OCI-LY3 (cell line): ENCODE data around the gene DOCK9.

ENCODE experiments used
- CTCF ChIP-seq: fragments of 200-600, 300-600 bp; sonication (generic); IDR thresholded peaks from 2 replicates; pipeline ENCODE4 v1.5.1; 2014; ENCODE audit warnings: antibody characterized with exemption, low read length, low read depth
- EZH2phosphoT487 ChIP-seq: fragments of 200-600 bp; shearing (Covaris generic); IDR thresholded peaks from 2 replicates; pipeline ENCODE4 v1.6.1; 2018; ENCODE audit warnings: antibody characterized with exemption, mixed run types, low read depth

- no peak for TF ChIP-seq CTCF
- TF ChIP-seq EZH2phosphoT487: no peak
Observed at GRCh38 chr13:98912846-98913245, 65.0 kb downstream of the DOCK9 start.
